OCI-M2 (cell line): Measurements from ENCODE around the gene CPE.

Source experiments
- DNase-seq: peaks from one replicate; lab custom pipeline; 2025; ENCODE audit not compliant: unreplicated experiment; lab: John Stamatoyannopoulos, UW

The CPE gene

GRCh38 chr4:165542476-165542875, 163.7 kb downstream of the CPE start:
- no peak for DNase-seq
